SK-N-SH (cell line): ENCODE results near the gene ZFP57. TPM values are rescaled to one million over a fixed set of nuclear protein-coding genes. Genes with fewer than 3 reads are reported as not detected.
"Not testable (repeated sequence)": the region's sequence is repeated elsewhere in the genome, so short reads cannot be mapped to it uniquely, and the experiment has no call there.

Experiments used
- CTCF ChIA-PET: fragments of 300-600, 350-600 bp; formaldehyde crosslinking; extraction: SDS; loops from one replicate; lab custom pipeline; 2021; lab: Yijun Ruan, JAX
- POLR2A ChIA-PET: fragments of 350-600 bp; sonication (Branson Sonifier 250); formaldehyde crosslinking; extraction: SDS; loops from one replicate; lab custom pipeline; 2020; ENCODE audit warnings: antibody characterized with exemption, inconsistent platforms; lab: Yijun Ruan, JAX
- DNase-seq: peaks from one replicate; pipeline ENCODE4 v3.0.0; 2012
- H2AFZ ChIP-seq: fragments of 200-600 bp; sonication (generic); 2 replicates; pipeline ENCODE4 v1.8.1; 2016; ENCODE audit warnings: antibody characterized with exemption, mild to moderate bottlenecking, low read depth
- H3F3A ChIP-seq: fragments of 200-600 bp; sonication (generic); replicated peaks from 2 replicates; pipeline ENCODE3; 2016; ENCODE audit warnings: antibody characterized with exemption, mild to moderate bottlenecking; ENCODE audit not compliant: insufficient read depth
- H3K27ac ChIP-seq, 2 experiments: fragments of 200-500 bp in 1 of 2; fragments of 200-600 bp in 1 of 2; sonication (Bioruptor generic) in 1 of 2; sonication (generic), shearing (Covaris generic) in 1 of 2; 2 replicates each; pipeline versions ENCODE4 v1.5.1 to v1.6.1; 2014 to 2016; ENCODE audit warnings: low read depth in 2 of 2, inconsistent platforms in 1 of 2, low read length in 1 of 2, mild to moderate bottlenecking in 1 of 2, mixed read lengths in 1 of 2
- H3K27me3 ChIP-seq: fragments of 200-600 bp; sonication (generic), shearing (Covaris generic); 2 replicates; pipeline ENCODE4 v1.6.1; 2016; ENCODE audit warnings: mixed run types; ENCODE audit not compliant: insufficient read depth
- H3K36me3 ChIP-seq, 2 experiments: fragments of 200-500 bp in 1 of 2; fragments of 200-600 bp in 1 of 2; sonication (Bioruptor generic) in 1 of 2; sonication (generic) in 1 of 2; replicated peaks in 1 of 2; 2 replicates each; pipeline versions ENCODE3 to v1.5.1; 2014 to 2016; ENCODE audit warnings: low read length in 1 of 2, mild to moderate bottlenecking in 1 of 2; ENCODE audit not compliant: insufficient read depth in 2 of 2, control insufficient read depth in 1 of 2
- H3K4me1 ChIP-seq, 2 experiments: fragments of 200-500 bp in 1 of 2; fragments of 200-600 bp in 1 of 2; sonication (Bioruptor generic) in 1 of 2; sonication (generic), shearing (Covaris generic) in 1 of 2; 2 replicates each; pipeline versions ENCODE4 v1.5.1 to v1.6.1; 2014 to 2016; ENCODE audit warnings: low read depth in 1 of 2, low read length in 1 of 2, mixed run types in 1 of 2; ENCODE audit not compliant: insufficient read depth in 2 of 2, control insufficient read depth in 1 of 2
- H3K4me2 ChIP-seq: fragments of 200-600 bp; sonication (generic), shearing (Covaris generic); 2 replicates; pipeline ENCODE4 v1.6.1; 2017; ENCODE audit warnings: mixed run types
- H3K4me3 ChIP-seq, 2 experiments: fragments of 200-500 bp in 1 of 2; fragments of 200-600 bp in 1 of 2; sonication (Bioruptor generic) in 1 of 2; sonication (generic), shearing (Covaris generic) in 1 of 2; 2 replicates each; pipeline versions ENCODE4 v1.5.1 to v1.8.1; 2014 to 2016; ENCODE audit warnings: low read depth in 2 of 2, inconsistent platforms in 1 of 2, low read length in 1 of 2, mild to moderate bottlenecking in 1 of 2, mixed read lengths in 1 of 2, moderate library complexity in 1 of 2
- H3K79me2 ChIP-seq: fragments of 200-600 bp; sonication (generic); 2 replicates; pipeline ENCODE4 v1.8.1; 2017; ENCODE audit warnings: mild to moderate bottlenecking; ENCODE audit not compliant: insufficient read depth
- H3K9ac ChIP-seq: fragments of 200-600 bp; sonication (generic); 2 replicates; pipeline ENCODE4 v1.6.1; 2017; ENCODE audit warnings: mixed run types
- H3K9me2 ChIP-seq: fragments of 200-600 bp; sonication (generic); 2 replicates; pipeline ENCODE4 v1.6.1; 2017; ENCODE audit warnings: mixed run types
- H3K9me3 ChIP-seq: fragments of 200-600 bp; sonication (generic); 2 replicates; pipeline ENCODE4 v1.6.1; 2017; ENCODE audit warnings: mixed run types, mild to moderate bottlenecking, moderate library complexity
- H4K20me1 ChIP-seq: fragments of 200-600 bp; sonication (generic); 2 replicates; pipeline ENCODE4 v1.6.1; 2017; ENCODE audit warnings: mild to moderate bottlenecking, mixed run types; ENCODE audit not compliant: insufficient read depth
- CHD2 ChIP-seq: fragments of 150-350 bp; IDR thresholded peaks from 2 replicates; pipeline ENCODE4 v1.6.1; 2018; ENCODE audit warnings: low read length; ENCODE audit not compliant: partially characterized antibody
- ELF1 ChIP-seq: IDR thresholded peaks from 2 replicates; pipeline ENCODE4 v1.4.0; 2012
- EP300 ChIP-seq, 2 experiments: IDR thresholded peaks; 2 replicates each; pipeline versions ENCODE4 v1.4.0 to v1.6.1; 2012; ENCODE audit warnings: borderline replicate concordance in 1 of 2, low read depth in 1 of 2, low read length in 1 of 2
- EZH2phosphoT487 ChIP-seq: fragments of 200-600 bp; sonication (generic); IDR thresholded peaks from 2 replicates; pipeline ENCODE4 v1.6.1; 2017; ENCODE audit warnings: low read depth, mixed run types, mild to moderate bottlenecking, antibody characterized with exemption, moderate library complexity, borderline replicate concordance
- FOSL2 ChIP-seq: IDR thresholded peaks from 2 replicates; pipeline ENCODE4 v1.4.0; 2012; ENCODE audit warnings: low read depth, mild to moderate bottlenecking, moderate library complexity, borderline replicate concordance
- FOXM1 ChIP-seq: IDR thresholded peaks from 2 replicates; pipeline ENCODE4 v1.4.0; 2012; ENCODE audit warnings: low read depth, mild to moderate bottlenecking
- NFIC ChIP-seq: IDR thresholded peaks from 2 replicates; pipeline ENCODE4 v1.4.0; 2012; ENCODE audit warnings: borderline replicate concordance
- POLR2AphosphoS5 ChIP-seq: IDR thresholded peaks from 2 replicates; pipeline ENCODE4 v1.6.1; 2012; ENCODE audit warnings: low read depth, low read length
- RCOR1 ChIP-seq: fragments of 150-350 bp; IDR thresholded peaks from 2 replicates; pipeline ENCODE4 v1.6.1; 2017; ENCODE audit warnings: antibody characterized with exemption, low read length
- SIN3A ChIP-seq: IDR thresholded peaks from 2 replicates; pipeline ENCODE4 v1.6.1; 2012; ENCODE audit warnings: low read depth, mild to moderate bottlenecking, low read length, moderate library complexity, borderline replicate concordance
- TCF12 ChIP-seq: IDR thresholded peaks from 2 replicates; pipeline ENCODE4 v1.4.0; 2012
- WGBS: methylation state at CpG from one replicate; pipeline ENCODE4 v1.1.6; 2017; ENCODE audit warnings: low lambda C conversion rate; 5-methylcytosine and 5-hydroxymethylcytosine counted together
- polyA plus RNA-seq, 3 experiments: library from polyadenylated mRNA; depleted of rRNA; stranded (reverse); fragments of >200 nt; gene quantifications; 2 replicates each; pipeline ENCODE4 v1.2.3, GENCODE V29; 2012
- TF ChIP-seq, protein P1 (sequence below): IDR thresholded peaks from 2 replicates; pipeline ENCODE4 v1.4.0; 2012; ENCODE audit warnings: low read depth
- TF ChIP-seq, protein P2 (sequence below): fragments of 200-600 bp; sonication (generic); IDR thresholded peaks from 2 replicates; pipeline ENCODE4 v1.6.1; 2017; ENCODE audit warnings: antibody characterized with exemption, mild to moderate bottlenecking, moderate library complexity
- TF ChIP-seq, protein P3 (sequence below): IDR thresholded peaks from 2 replicates; pipeline ENCODE4 v1.4.0; 2012; ENCODE audit warnings: low read depth, borderline replicate concordance
- TF ChIP-seq, protein P4 (sequence below): fragments of 150-350 bp; IDR thresholded peaks from 2 replicates; pipeline ENCODE4 v1.6.1; 2016; ENCODE audit warnings: mild to moderate bottlenecking, low read depth, low read length

ZFP57 gene
- polyA plus RNA-seq, 1 of the 3 experiments (the other 2 are of a cell fraction) = not detected

DNA sequence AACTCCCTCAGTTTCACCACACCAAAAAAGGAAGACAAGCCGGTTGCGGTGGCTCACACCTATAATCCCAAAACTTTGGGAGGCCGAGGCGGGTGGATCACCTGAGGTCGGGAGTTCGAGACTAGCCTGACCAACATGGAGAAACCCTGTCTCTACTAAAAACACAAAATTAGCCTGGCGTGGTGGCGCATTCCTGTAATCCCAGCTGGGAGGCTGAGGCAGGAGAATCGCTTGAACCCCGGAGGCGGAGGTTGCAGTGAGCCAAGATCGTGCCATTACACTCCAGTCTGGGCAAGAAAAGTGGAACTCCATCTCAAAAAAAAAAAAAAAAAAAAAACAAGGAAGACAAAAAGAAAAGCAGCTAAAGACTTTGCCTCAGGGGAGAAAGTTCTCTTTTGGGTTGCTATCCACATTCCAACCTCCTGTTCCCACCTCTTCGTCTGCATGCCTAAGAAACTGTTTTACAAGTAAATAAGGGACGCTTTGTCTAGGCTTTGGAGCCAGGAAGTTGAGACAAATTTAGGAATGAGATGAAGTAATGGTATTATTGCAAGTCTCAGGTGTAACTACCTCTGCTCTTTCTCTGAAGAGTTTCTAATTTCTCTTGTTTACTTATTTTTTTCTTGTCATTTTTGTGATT lies 19.3 kb downstream of the ZFP57 start:
- H3K4me3 ChIP-seq, H3K36me3 ChIP-seq, H3K4me2 ChIP-seq, H3K9ac ChIP-seq, H4K20me1 ChIP-seq, H3K79me2 ChIP-seq, H3F3A ChIP-seq, H2AFZ ChIP-seq, H3K9me2 ChIP-seq, H3K27ac ChIP-seq, H3K4me1 ChIP-seq, DNase-seq, POLR2A ChIA-PET, H3K9me3 ChIP-seq: not testable (repeated sequence)
- CTCF ChIA-PET = interaction anchor here (1.1 to 9.1 kb wide), 2 partner anchors 10 to 14 kb away, joined by 3 to 120 read pairs; no protein-coding TSS in a partner anchor
- 52% methylated on average over 14 of the region's 14 CpGs for WGBS
- peaks cover 29% of the 10 kb centered on the region for H3K27me3 ChIP-seq

DNA sequence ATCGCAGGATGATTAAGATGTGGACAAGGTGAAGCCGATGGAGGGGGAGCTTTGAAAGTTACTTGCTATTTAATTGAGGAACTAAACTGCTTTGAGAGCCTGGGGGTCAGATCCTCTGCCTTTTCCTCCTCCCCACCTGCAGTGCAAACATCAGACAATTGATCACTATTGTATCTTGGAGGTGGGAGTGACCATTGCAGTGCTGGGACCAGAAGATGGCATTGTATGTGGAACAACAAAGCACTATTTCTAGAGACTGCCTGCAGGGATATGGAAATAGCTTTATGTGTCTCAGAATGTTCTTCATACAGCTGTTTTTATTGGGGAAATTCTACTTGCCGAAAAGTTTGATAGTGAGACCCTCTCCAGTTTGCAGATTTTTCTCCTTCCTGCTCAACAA lies 19.9 kb downstream of the ZFP57 start:
- Histone ChIP-seq H3K9me2 (no peaks in the 10 kb centered on the region), H3K9ac (no peak overlapping the region), H3K4me1 (no peaks in the 10 kb centered on the region), H3K27ac (no peak overlapping the region), H3K4me2 (no peak overlapping the region), H2AFZ (no peak overlapping the region), H3K36me3 (no peaks in the 10 kb centered on the region), H3K9me3 (no peaks in the 10 kb centered on the region), H3F3A (no peaks in the 10 kb centered on the region), H3K79me2 (no peaks in the 10 kb centered on the region), H4K20me1 (no peaks in the 10 kb centered on the region), H3K4me3 (no peak overlapping the region), H3K27me3 (peaks cover 29% of the 10 kb centered on the region)
- POLR2A ChIA-PET = no interaction called here
- DNase-seq = no peak
- TF ChIP-seq, protein P1, sequence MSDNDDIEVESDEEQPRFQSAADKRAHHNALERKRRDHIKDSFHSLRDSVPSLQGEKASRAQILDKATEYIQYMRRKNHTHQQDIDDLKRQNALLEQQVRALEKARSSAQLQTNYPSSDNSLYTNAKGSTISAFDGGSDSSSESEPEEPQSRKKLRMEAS = no peak
- TF ChIP-seq NFIC = no peak
- no peak for TF ChIP-seq EP300 (IDR thresholded peaks at IDR 0.05; ENCODE audit: borderline replicate concordance in 1 of 2, low read depth in 1 of 2, low read length in 1 of 2)
- TF ChIP-seq, protein P2, sequence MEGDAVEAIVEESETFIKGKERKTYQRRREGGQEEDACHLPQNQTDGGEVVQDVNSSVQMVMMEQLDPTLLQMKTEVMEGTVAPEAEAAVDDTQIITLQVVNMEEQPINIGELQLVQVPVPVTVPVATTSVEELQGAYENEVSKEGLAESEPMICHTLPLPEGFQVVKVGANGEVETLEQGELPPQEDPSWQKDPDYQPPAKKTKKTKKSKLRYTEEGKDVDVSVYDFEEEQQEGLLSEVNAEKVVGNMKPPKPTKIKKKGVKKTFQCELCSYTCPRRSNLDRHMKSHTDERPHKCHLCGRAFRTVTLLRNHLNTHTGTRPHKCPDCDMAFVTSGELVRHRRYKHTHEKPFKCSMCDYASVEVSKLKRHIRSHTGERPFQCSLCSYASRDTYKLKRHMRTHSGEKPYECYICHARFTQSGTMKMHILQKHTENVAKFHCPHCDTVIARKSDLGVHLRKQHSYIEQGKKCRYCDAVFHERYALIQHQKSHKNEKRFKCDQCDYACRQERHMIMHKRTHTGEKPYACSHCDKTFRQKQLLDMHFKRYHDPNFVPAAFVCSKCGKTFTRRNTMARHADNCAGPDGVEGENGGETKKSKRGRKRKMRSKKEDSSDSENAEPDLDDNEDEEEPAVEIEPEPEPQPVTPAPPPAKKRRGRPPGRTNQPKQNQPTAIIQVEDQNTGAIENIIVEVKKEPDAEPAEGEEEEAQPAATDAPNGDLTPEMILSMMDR = no peak
- TF ChIP-seq SIN3A = no peak
- no peak for TF ChIP-seq POLR2AphosphoS5
- no peak for TF ChIP-seq FOSL2
- TF ChIP-seq FOXM1 = no peak
- TF ChIP-seq TCF12 = no peak
- no peak for TF ChIP-seq CHD2
- no peak for TF ChIP-seq RCOR1
- no peak for TF ChIP-seq ELF1
- no peak for TF ChIP-seq EZH2phosphoT487
- TF ChIP-seq, protein P3, sequence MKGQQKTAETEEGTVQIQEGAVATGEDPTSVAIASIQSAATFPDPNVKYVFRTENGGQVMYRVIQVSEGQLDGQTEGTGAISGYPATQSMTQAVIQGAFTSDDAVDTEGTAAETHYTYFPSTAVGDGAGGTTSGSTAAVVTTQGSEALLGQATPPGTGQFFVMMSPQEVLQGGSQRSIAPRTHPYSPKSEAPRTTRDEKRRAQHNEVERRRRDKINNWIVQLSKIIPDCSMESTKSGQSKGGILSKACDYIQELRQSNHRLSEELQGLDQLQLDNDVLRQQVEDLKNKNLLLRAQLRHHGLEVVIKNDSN = no peak
- TF ChIP-seq, protein P4, sequence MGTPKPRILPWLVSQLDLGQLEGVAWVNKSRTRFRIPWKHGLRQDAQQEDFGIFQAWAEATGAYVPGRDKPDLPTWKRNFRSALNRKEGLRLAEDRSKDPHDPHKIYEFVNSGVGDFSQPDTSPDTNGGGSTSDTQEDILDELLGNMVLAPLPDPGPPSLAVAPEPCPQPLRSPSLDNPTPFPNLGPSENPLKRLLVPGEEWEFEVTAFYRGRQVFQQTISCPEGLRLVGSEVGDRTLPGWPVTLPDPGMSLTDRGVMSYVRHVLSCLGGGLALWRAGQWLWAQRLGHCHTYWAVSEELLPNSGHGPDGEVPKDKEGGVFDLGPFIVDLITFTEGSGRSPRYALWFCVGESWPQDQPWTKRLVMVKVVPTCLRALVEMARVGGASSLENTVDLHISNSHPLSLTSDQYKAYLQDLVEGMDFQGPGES = no peak
- CTCF ChIA-PET = interaction anchor here (1.1 to 9.1 kb wide), 3 partner anchors 9 to 470 kb away, joined by 3 to 120 read pairs (median 3); no protein-coding TSS in a partner anchor
- 38% methylated on average over 3 of the region's 3 CpGs for WGBS
